HK-2 (cell line): ENCODE data around the gene WDR5.

Experiments
- DNase-seq: peaks from one replicate; pipeline ENCODE4 v3.0.0-alpha.2; 2018; ENCODE audit not compliant: unreplicated experiment

WDR5 gene

DNA sequence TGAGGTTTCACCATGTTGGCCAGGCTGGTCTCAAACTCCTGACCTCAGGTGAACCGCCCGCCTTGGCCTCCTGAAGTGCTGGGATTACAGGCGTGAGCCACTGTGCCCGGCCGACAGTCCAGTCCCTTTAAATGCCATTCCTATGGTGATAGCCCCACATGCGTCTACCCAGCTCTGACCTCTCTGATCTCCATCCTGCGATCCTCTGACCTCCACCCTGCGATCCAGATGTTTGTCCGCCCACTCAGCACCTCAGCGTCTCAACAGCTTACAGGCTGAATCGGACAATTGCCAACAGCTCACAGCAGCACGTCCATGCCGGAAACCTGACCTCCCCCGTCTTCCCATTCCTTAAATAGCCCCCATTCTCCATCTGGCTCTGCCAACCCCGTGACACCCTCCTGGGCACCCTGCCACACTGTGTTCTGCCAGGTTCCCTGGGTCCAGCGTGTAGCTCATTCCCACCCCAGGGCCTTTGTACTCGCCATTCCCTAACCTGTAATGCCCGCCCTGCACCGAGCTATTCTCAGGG, 72.5 kb downstream of the WDR5 start:
- no peak for DNase-seq

DNA sequence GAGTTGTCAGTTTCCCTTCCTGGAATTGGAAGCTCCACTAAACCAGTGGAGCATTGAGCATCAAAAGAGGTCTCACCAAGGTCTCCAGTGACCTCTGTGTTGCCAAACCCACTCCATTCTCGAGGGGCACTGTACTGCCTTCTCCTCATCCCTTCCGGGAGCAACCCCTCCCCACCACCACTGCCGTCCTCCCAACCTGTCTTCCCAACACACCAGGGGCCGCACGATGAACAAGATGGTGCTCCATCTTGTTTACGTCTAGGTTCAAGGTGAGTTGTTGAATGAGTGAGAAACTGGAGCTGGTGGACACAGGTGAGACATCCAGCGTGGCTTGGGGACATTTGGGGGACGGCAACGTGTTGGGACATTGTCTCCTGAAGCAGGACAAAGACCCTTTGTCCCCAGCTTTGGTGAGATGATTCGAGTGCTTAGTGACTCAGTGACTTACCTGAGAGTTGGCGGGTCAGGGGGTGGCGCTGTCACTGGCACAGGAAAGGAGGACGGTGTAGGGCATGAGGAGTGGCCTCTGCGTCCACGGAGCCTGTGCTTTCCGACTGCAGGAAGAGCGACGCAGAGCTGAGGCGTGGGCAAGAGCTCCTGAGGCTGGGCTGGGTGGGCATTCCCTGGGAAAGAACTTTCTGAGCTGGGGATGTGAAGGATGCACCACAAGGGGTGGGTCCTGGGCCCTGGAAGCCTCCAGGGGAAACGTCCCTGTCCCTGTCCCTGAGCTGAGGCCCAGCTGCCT, 73.3 kb downstream of the WDR5 start:
- no peak for DNase-seq
